PC-3 (cell line): ENCODE results near the gene ANTXR2.

Source experiments
- CTCF ChIP-seq: fragments of 300-600 bp; sonication (generic); conservative IDR thresholded peaks from 2 replicates; pipeline ENCODE4 v1.5.1; 2017; ENCODE audit warnings: antibody characterized with exemption, low read depth, mild to moderate bottlenecking, low read length
- EZH2phosphoT487 ChIP-seq: fragments of 300-600 bp; sonication (generic); IDR thresholded peaks from 2 replicates; pipeline ENCODE4 v1.6.1; 2018; ENCODE audit warnings: mild to moderate bottlenecking, antibody characterized with exemption, low read length, borderline replicate concordance

- no peak for TF ChIP-seq CTCF
- TF ChIP-seq EZH2phosphoT487 = no peak
Observed at GRCh38 chr4:80111276-80111675, 38.2 kb upstream of the ANTXR2 start.
